Left lung (tissue), 10 donors: ENCODE measurements around the gene IFIT2. TPM values are rescaled to one million over a fixed set of nuclear protein-coding genes. Genes with fewer than 3 reads are reported as not detected.
"Not testable (repeated sequence)": the region's sequence is repeated elsewhere in the genome, so short reads cannot be mapped to it uniquely, and the experiment has no call there.

Experiments used
- ATAC-seq: fragments of 200-7000 bp; cut with Tn5 transposase; one replicate; pipeline ENCODE4 v1.9.1; 2020; ENCODE audit warnings: moderate library complexity
- DNase-seq, 4 donors: peaks; one replicate each; pipeline ENCODE4 v3.0.0-alpha.2; 2013 to 2020
- H3K27ac ChIP-seq, 2 donors: fragments of 200-600 bp; sonication (generic) in 1 of 2; one replicate each; pipeline versions ENCODE4 v1.5.0 to v1.8.0; 2020 to 2021
- H3K27me3 ChIP-seq, 2 donors: fragments of 200-600 bp; sonication (generic) in 1 of 2; one replicate each; pipeline versions ENCODE4 v1.5.0 to v1.8.0; 2020 to 2021
- H3K36me3 ChIP-seq, 2 donors: fragments of 200-600 bp; sonication (generic) in 1 of 2; one replicate each; pipeline versions ENCODE4 v1.5.0 to v1.8.0; 2020 to 2021
- H3K4me1 ChIP-seq, 2 donors: fragments of 200-600 bp; one replicate each; pipeline ENCODE4 v1.8.0; 2021
- H3K4me3 ChIP-seq, 2 donors: fragments of 200-600 bp; sonication (generic) in 1 of 2; one replicate each; pipeline versions ENCODE4 v1.5.0 to v1.8.0; 2020 to 2021; ENCODE audit warnings: mild to moderate bottlenecking in 1 of 2
- H3K9me3 ChIP-seq, 2 donors: fragments of 200-600 bp; sonication (generic) in 1 of 2; one replicate each; pipeline versions ENCODE4 v1.5.0 to v1.8.0; 2020 to 2021
- CTCF ChIP-seq, 2 donors: fragments of 200-600 bp; sonication (generic) in 1 of 2; IDR thresholded peaks; one replicate each; pipeline versions ENCODE4 v1.5.0 to v1.8.0; 2021; ENCODE audit warnings: antibody characterized with exemption in 2 of 2
- intact Hi-C, 2 donors: fragments of 100-400 bp; cut with DNase I; formaldehyde crosslinking; loops; one replicate each; pipeline versions ENCODE4 v1.11.2 to v1.14.2; 2022
- polyA plus RNA-seq, 6 donors: library from polyadenylated mRNA; unstranded; fragments of 120-200 nt; gene quantifications; one replicate each; pipeline ENCODE4 v1.2.1, GENCODE V29; 2013; ENCODE audit not compliant: insufficient read length in 6 of 6
- total RNA-seq, 2 donors: library from RNA; stranded (reverse); fragmentation: NEBNext Ultra II Directional; extraction: Animal tissue kit (Norgen Biotek cat#: 25700); gene quantifications; one replicate each; pipeline ENCODE4 v1.2.1, GENCODE V29; 2021
- donor health status: DM: no; HTN: yes; CAD: no.
- donor health status: DM: no; HTN: no; CAD: no.

The IFIT2 gene
- total and polyA plus RNA-seq, 8 donors: 9.4 to 26.1 (median 14.4) TPM

GRCh38 chr10:89327803-89328441, 26.1 kb downstream of the IFIT2 start, which contains the start of gene IFIT3:
IFIT3 (plus strand) TSS chr10:89327997; CDS start chr10:89328074, 77 bp downstream.
- Histone ChIP-seq H3K27me3 (no peaks in the 10 kb centered on the region), H3K36me3 (no peaks in the 10 kb centered on the region), H3K4me1 (peaks cover 14 to 58% of the 10 kb centered on the region in 2 donors), H3K9me3 (no peaks in the 10 kb centered on the region), H3K27ac (peak within 1 kb of the TSS; percentile 92 to 95), H3K4me3 (peak within 1 kb of the TSS; percentile 33 to 53)
- intact Hi-C loops: no loop called here
- peak; percentile 86 for ATAC-seq
- peak in 3 of 4 donors; percentile 67 to 92 (median 84) for DNase-seq
- no peak for TF ChIP-seq CTCF (IDR thresholded peaks at IDR 0.05)

GRCh38 chr10:89329151-89329550, 27.3 kb downstream of the IFIT2 start:
- peaks cover 27 to 70% of the 10 kb centered on the region in 2 donors for H3K4me1 ChIP-seq
- intact Hi-C loops: no loop called here
- H3K9me3 ChIP-seq: no peaks in the 10 kb centered on the region
- H3K4me3 ChIP-seq: peak overlapping the region in 1 of 2 donors; percentile 53
- no peak for ATAC-seq
- no peak for DNase-seq
- TF ChIP-seq CTCF (IDR thresholded peaks at IDR 0.05): no peak
- no peaks in the 10 kb centered on the region for H3K27me3 ChIP-seq
- no peaks in the 10 kb centered on the region for H3K36me3 ChIP-seq
- H3K27ac ChIP-seq: peak overlapping the region in 1 of 2 donors; percentile 92

GRCh38 chr10:89330014-89330413, 28.2 kb downstream of the IFIT2 start:
- H3K4me3 ChIP-seq: peak overlapping the region in 1 of 2 donors; percentile 53

GRCh38 chr10:89330537-89331212, 28.8 kb downstream of the IFIT2 start:
- no peak for ATAC-seq
- no peak for TF ChIP-seq CTCF (IDR thresholded peaks at IDR 0.05)
- Histone ChIP-seq H3K4me3 (peak overlapping the region in 1 of 2 donors; percentile 53), H3K27ac (peak overlapping the region in 1 of 2 donors; percentile 84), H3K36me3 (no peaks in the 10 kb centered on the region), H3K9me3 (no peaks in the 10 kb centered on the region), H3K4me1 (peaks cover 30 to 86% of the 10 kb centered on the region in 2 donors), H3K27me3 (no peaks in the 10 kb centered on the region)
- DNase-seq: no peak
- intact Hi-C loops: no loop called here

More at GRCh38 chr10:89330014-89330413, 28.2 kb downstream of the IFIT2 start:
- H3K9me3 ChIP-seq, ATAC-seq, H3K27me3 ChIP-seq, H3K36me3 ChIP-seq, intact Hi-C loops, DNase-seq: not testable (repeated sequence)
- H3K27ac ChIP-seq: peak overlapping the region in 1 of 2 donors; percentile 84
- peaks cover 29 to 79% of the 10 kb centered on the region in 2 donors for H3K4me1 ChIP-seq

GRCh38 chr10:89331487-89332122, 29.8 kb downstream of the IFIT2 start:
- Histone ChIP-seq H3K4me1 (peaks cover 30 to 92% of the 10 kb centered on the region in 2 donors), H3K27ac (peak overlapping the region; percentile 84 to 88), H3K4me3 (peak overlapping the region in 1 of 2 donors; percentile 53)
- DNase-seq, H3K9me3 ChIP-seq, intact Hi-C loops, ATAC-seq, H3K36me3 ChIP-seq, H3K27me3 ChIP-seq: not testable (repeated sequence)
